NCI-H69 (cell line): ENCODE results near the gene TOM1L1.

ENCODE experiments used
- DNase-seq: peaks from one replicate; lab custom pipeline; 2025; lab: John Stamatoyannopoulos, UW

The TOM1L1 gene

DNA sequence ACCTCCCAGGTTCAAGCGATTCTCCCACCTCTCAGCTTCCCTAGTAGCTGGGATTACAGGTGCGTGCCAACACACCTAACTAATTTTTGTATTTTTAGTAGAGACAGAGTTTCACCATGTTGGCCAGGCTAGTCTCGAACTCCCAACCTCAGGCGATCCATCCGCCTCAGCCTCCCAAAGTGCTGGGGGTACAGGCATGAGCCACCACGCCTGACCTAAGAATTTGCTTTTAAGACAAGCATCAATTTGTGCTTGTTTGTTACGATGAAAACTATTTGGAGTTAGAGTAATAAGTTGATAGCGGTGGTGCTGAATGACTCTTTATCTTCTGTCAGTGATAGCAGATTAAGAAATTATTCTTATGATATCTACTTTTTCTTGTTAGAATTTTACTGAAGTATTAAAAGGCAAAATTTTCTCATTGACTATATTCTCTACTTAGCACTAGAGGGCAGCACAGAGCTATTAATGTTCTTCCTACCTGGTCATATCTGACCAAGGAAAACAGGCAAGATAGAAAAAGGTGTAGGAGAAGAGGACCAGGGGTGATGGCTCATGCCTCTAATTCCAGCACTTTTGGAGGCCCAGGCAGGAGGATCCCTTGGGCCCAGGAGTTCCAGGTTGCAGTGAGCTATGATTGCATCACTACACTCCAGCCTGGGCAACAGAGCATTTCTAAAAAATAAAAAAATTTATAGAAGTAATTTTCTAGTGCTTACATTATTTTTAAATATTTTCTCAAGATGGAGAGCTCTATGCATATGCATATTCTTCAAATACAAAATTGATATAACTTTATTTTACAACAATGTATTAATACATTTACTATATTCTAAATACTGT, 92.4 kb downstream of the TOM1L1 start:
- peak; percentile 77 for DNase-seq

DNA sequence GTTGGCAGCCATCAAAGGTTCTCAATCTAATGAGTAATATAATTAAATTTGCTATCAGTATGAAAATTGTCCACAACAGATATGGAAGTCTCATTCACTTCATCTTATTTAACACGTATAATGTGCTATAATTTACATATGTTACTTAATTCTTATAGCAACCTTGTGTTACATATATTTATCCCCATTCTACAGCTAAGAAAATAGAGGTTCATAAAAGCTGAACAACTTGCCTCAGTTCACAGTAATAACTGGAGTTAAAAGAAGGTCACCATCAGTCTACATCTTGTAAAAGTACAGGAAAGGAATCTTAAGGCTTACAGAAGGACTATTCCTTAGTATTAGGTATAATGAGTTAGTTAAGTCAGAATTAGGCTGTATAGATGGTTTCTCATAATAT, 95.8 kb downstream of the TOM1L1 start:
- DNase-seq: no peak

DNA sequence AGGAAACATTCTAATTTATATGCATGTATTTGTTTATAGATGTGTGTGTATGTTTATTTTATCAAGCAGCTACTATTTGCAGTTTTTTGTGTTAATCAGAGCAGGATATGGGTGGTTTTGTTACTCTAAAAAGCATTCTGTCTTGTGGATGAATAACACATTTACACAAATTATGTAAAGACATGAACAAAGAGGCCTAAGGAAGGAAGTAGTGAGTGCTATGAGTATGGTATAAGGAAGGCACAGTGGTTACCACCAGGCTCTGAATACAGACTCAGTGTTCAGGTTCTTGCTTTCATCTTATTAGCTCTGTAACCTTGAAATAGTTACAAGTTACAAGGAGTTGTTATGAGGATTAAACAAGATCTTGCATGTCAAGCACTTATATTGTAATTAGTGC, 101.8 kb downstream of the TOM1L1 start:
- no peak for DNase-seq

DNA sequence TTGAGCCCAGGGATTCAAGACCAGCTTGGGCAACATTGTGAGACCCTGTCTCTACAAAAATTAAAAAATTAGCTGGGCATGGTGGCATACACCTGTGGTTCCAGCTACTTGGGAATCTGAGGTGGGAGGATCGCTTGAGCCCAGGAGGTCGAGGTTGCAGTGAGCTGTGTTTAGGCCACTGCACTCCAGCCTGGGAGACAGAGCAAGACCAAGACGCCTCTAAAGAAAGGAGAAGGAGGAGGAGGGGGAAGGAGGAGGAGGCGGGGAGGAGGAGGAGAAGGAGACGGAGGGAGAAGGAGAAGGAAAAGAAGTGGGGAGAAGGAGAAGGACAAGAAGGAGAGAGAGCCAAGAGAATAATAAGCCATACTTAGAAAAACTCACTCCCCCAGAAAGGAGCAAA, 103.8 kb downstream of the TOM1L1 start:
- no peak for DNase-seq

DNA sequence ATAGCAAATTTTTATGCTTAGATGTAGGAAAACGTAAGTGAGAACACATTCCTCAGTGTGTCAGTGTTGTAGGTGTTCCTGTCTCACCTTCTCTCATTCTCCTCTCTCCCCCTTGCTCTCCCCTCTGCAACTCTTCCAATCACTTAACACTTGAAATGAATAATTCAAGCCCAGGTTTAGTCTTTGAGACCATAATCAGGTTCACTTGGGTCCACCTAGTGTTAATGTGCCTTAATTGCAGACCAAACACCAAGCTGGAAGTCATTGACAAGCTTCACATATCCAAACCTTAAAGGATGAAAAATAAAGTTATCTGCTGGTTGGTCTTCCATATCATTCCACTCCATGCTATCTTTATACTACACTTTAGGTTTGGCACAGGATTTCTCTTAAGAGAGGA, 104.9 kb downstream of the TOM1L1 start:
- peak; percentile 34 for DNase-seq
